Measurements from ENCODE around the gene ZAP70. TPM values are rescaled to one million over a fixed set of nuclear protein-coding genes. Genes with fewer than 3 reads are reported as not detected.
A peak's percentile ranks its signal among the peaks of the same experiment; 100 is the strongest.
"Not testable (repeated sequence)": the region's sequence is repeated elsewhere in the genome, so short reads cannot be mapped to it uniquely, and the experiment has no call there.

Gene ZAP70
- total and polyA plus RNA-seq, 4 experiments from 2014 or later, result 140 to 419 (median 276) TPM

- Histone ChIP-seq H3K27me3 (ENCODE audit: insufficient read depth, low read length) (no peaks in the 10 kb centered on the region), H3K4me1 (ENCODE audit: insufficient read depth, low read length) (no peaks in the 10 kb centered on the region), H3K4me3 (ENCODE audit: low read length in 2 of 2) (no peak overlapping the region), H3K36me3 (ENCODE audit: insufficient read depth, low read length) (no peaks in the 10 kb centered on the region), H3K9me3 (ENCODE audit: control insufficient read depth in 1 of 2, low read length in 2 of 2) (no peaks in the 10 kb centered on the region), H3K27ac (ENCODE audit: low read depth, low read length) (no peak overlapping the region)
- Mint-ChIP-seq H3K4me3 (no peak overlapping the region), H3K27ac (no peak overlapping the region), H3K9me3 (no peaks in the 10 kb centered on the region), H3K27me3 (peaks cover 0 to 9% of the 10 kb centered on the region in 2 donors), H3K4me1 (peaks cover 0 to 3% (median 0%) of the 10 kb centered on the region in 4 donors), H3K36me3 (peaks cover 0 to 5% of the 10 kb centered on the region in 2 donors)
- intact Hi-C loops (cut with micrococcal nuclease), result no loop called here
- DNase-seq, result no peak
- POLR2A ChIA-PET (ENCODE audit: partially characterized antibody), result no interaction called here
- CTCF ChIA-PET (ENCODE audit: partially characterized antibody), result no interaction called here
Measured at GRCh38 chr2:97678298-97678697, 35.1 kb upstream of the ZAP70 start.

DNA sequence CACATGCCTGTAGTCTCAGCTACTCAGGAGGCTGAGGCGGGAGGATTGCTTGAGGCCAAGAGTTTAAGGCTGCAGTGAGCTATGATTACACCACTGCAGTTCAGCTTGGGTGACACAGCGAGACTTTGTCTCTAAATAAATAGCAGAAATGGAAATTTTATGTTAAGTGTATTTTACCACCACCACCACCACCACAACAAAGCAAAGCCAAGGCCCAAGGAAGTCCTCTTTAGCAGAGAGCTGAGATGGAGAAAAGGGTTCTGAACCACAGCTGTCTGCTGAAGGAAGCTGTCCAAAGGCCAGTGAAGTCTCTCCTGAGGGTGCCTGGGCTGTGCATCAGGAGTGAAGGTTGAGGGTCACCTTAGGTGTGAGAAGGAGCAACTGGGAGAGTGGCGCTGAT lies 26.1 kb upstream of the ZAP70 start:
- H3K36me3 ChIP-seq (ENCODE audit: insufficient read depth, low read length); intact Hi-C loops (cut with micrococcal nuclease); H3K4me3 Mint-ChIP-seq; H3K27ac ChIP-seq (ENCODE audit: low read depth, low read length); H3K4me1 ChIP-seq (ENCODE audit: insufficient read depth, low read length); H3K36me3 Mint-ChIP-seq; H3K27ac Mint-ChIP-seq; H3K4me1 Mint-ChIP-seq; POLR2A ChIA-PET (ENCODE audit: partially characterized antibody); H3K9me3 ChIP-seq (ENCODE audit: control insufficient read depth in 1 of 2, low read length in 2 of 2); H3K27me3 ChIP-seq (ENCODE audit: insufficient read depth, low read length); DNase-seq; H3K9me3 Mint-ChIP-seq; H3K4me3 ChIP-seq (ENCODE audit: low read length in 2 of 2); H3K27me3 Mint-ChIP-seq; CTCF ChIA-PET (ENCODE audit: partially characterized antibody): not testable (repeated sequence)

- no peaks in the 10 kb centered on the region for H3K27me3 ChIP-seq (ENCODE audit: insufficient read depth, low read length)
- no peak for DNase-seq
- Mint-ChIP-seq H3K4me1 (peaks cover 4 to 9% (median 6%) of the 10 kb centered on the region in 4 donors), H3K4me3 (no peak overlapping the region), H3K36me3 (no peaks in the 10 kb centered on the region), H3K27me3 (no peaks in the 10 kb centered on the region), H3K9me3 (no peaks in the 10 kb centered on the region), H3K27ac (peak overlapping the region in 2 of 7 donors; percentile 34 to 76)
- ChIA-PET CTCF (ENCODE audit: partially characterized antibody) (interaction anchor here (1.3 kb wide), 1 partner anchor 62 kb away, joined by 3 read pairs; no protein-coding TSS in a partner anchor), POLR2A (ENCODE audit: partially characterized antibody) (no interaction called here)
- no peaks in the 10 kb centered on the region for H3K4me1 ChIP-seq (ENCODE audit: insufficient read depth, low read length)
- H3K27ac ChIP-seq (ENCODE audit: low read depth, low read length), result no peak overlapping the region
- intact Hi-C loops (cut with micrococcal nuclease), result no loop called here
- H3K36me3 ChIP-seq (ENCODE audit: insufficient read depth, low read length), result no peaks in the 10 kb centered on the region
- no peaks in the 10 kb centered on the region for H3K9me3 ChIP-seq (ENCODE audit: control insufficient read depth in 1 of 2, low read length in 2 of 2)
- H3K4me3 ChIP-seq (ENCODE audit: low read length in 2 of 2), result no peak overlapping the region
Measured at GRCh38 chr2:97688062-97688827, 25.1 kb upstream of the ZAP70 start.

DNA sequence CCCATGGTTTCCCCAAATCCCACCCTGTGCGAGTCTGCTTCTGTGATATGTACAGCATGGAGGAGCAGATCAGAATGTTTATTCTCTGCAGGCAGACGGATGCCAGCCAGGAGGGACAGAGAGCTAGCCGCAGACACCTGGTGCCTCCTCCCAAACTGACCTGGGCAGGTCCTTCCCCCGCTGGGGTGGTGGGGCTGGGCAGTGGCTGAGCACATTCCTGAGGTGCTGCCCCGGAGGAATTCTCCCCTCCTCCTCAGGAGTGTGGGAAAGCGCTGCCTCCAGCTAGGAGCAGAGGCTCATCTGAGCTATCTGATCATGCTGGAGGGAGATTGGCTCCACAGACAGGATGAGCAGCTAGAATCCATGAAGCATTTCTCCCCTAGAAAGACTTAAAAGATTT lies 22.2 kb upstream of the ZAP70 start:
- H3K27me3 Mint-ChIP-seq, result no peaks in the 10 kb centered on the region
- ChIA-PET CTCF (ENCODE audit: partially characterized antibody) (interaction anchor here (0.7 to 1.5 kb wide), 4 partner anchors 9 to 101 kb away, joined by 3 to 6 read pairs (median 3); no protein-coding TSS in a partner anchor), POLR2A (ENCODE audit: partially characterized antibody) (no interaction called here)
- intact Hi-C loops (cut with micrococcal nuclease), result no loop called here
- no peak overlapping the region for H3K4me3 Mint-ChIP-seq
- DNase-seq, result no peak
- Histone ChIP-seq H3K27ac (ENCODE audit: low read depth, low read length) (no peak overlapping the region), H3K4me1 (ENCODE audit: insufficient read depth, low read length) (no peaks in the 10 kb centered on the region), H3K27me3 (ENCODE audit: insufficient read depth, low read length) (no peaks in the 10 kb centered on the region), H3K9me3 (ENCODE audit: control insufficient read depth in 1 of 2, low read length in 2 of 2) (no peaks in the 10 kb centered on the region), H3K36me3 (ENCODE audit: insufficient read depth, low read length) (no peaks in the 10 kb centered on the region), H3K4me3 (ENCODE audit: low read length in 2 of 2) (no peak overlapping the region)
- no peaks in the 10 kb centered on the region for H3K36me3 Mint-ChIP-seq
- H3K9me3 Mint-ChIP-seq, result peaks cover 0 to 2% (median 0%) of the 10 kb centered on the region in 8 donors
- H3K4me1 Mint-ChIP-seq, result peaks cover 4 to 9% (median 6%) of the 10 kb centered on the region in 4 donors
- H3K27ac Mint-ChIP-seq, result no peak overlapping the region

GRCh38 chr2:97693476-97693875 lies 19.9 kb upstream of the ZAP70 start:
- H3K9me3 Mint-ChIP-seq, result peaks cover 0 to 2% (median 0%) of the 10 kb centered on the region in 8 donors
- peaks cover 4 to 14% (median 7%) of the 10 kb centered on the region in 4 donors for H3K4me1 Mint-ChIP-seq
- no peak overlapping the region for H3K27ac Mint-ChIP-seq
- POLR2A ChIA-PET (ENCODE audit: partially characterized antibody), result no interaction called here
- Histone ChIP-seq H3K36me3 (ENCODE audit: insufficient read depth, low read length) (no peaks in the 10 kb centered on the region), H3K9me3 (ENCODE audit: control insufficient read depth in 1 of 2, low read length in 2 of 2) (no peaks in the 10 kb centered on the region), H3K4me1 (ENCODE audit: insufficient read depth, low read length) (no peaks in the 10 kb centered on the region), H3K27ac (ENCODE audit: low read depth, low read length) (no peak overlapping the region), H3K4me3 (ENCODE audit: low read length in 2 of 2) (no peak overlapping the region), H3K27me3 (ENCODE audit: insufficient read depth, low read length) (no peaks in the 10 kb centered on the region)
- no peaks in the 10 kb centered on the region for H3K27me3 Mint-ChIP-seq
- CTCF ChIA-PET (ENCODE audit: partially characterized antibody), result no interaction called here
- H3K36me3 Mint-ChIP-seq, result no peaks in the 10 kb centered on the region
- DNase-seq, result no peak
- H3K4me3 Mint-ChIP-seq, result no peak overlapping the region
- intact Hi-C loops (cut with micrococcal nuclease), result no loop called here

- H3K9me3 ChIP-seq (ENCODE audit: control insufficient read depth in 1 of 2, low read length in 2 of 2), result no peaks in the 10 kb centered on the region
- H3K4me1 ChIP-seq (ENCODE audit: insufficient read depth, low read length), result no peaks in the 10 kb centered on the region
- DNase-seq, result no peak
- H3K36me3 Mint-ChIP-seq, result no peaks in the 10 kb centered on the region
- H3K36me3 ChIP-seq (ENCODE audit: insufficient read depth, low read length), result no peaks in the 10 kb centered on the region
- POLR2A ChIA-PET (ENCODE audit: partially characterized antibody), result interaction anchor here (0.6 kb wide), 1 partner anchor 34 kb away, joined by 4 read pairs; no protein-coding TSS in a partner anchor
- peaks cover 4 to 8% (median 6%) of the 10 kb centered on the region in 4 donors for H3K4me1 Mint-ChIP-seq
- CTCF ChIA-PET (ENCODE audit: partially characterized antibody), result interaction anchor here (1.1 to 9.1 kb wide), 9 partner anchors 13 to 690 kb away, joined by 3 to 166 read pairs (median 45); partner anchors contain the start of genes ACTR1B, ANKRD36B and COX5B
- no peak overlapping the region for H3K4me3 ChIP-seq (ENCODE audit: low read length in 2 of 2)
- H3K27ac Mint-ChIP-seq, result no peak overlapping the region
- H3K27me3 Mint-ChIP-seq, result no peaks in the 10 kb centered on the region
- no peaks in the 10 kb centered on the region for H3K27me3 ChIP-seq (ENCODE audit: insufficient read depth, low read length)
- intact Hi-C loops (cut with micrococcal nuclease), result no loop called here
- H3K4me3 Mint-ChIP-seq, result no peak overlapping the region
- no peak overlapping the region for H3K27ac ChIP-seq (ENCODE audit: low read depth, low read length)
- peaks cover 0 to 2% (median 0%) of the 10 kb centered on the region in 8 donors for H3K9me3 Mint-ChIP-seq
Measured at GRCh38 chr2:97695744-97696143, 17.6 kb upstream of the ZAP70 start.
